Left ventricle myocardium superior (tissue), 1 donor: ENCODE measurements around the gene IQCM. TPM values are rescaled to one million over a fixed set of nuclear protein-coding genes. Genes with fewer than 3 reads are reported as not detected.
"Not testable (repeated sequence)": the region's sequence is repeated elsewhere in the genome, so short reads cannot be mapped to it uniquely, and the experiment has no call there.

ENCODE experiments used
- ATAC-seq: fragments of 200-7000 bp; cut with Tn5 transposase; one replicate; pipeline ENCODE4 v1.9.1; 2020; ENCODE audit warnings: mild to moderate bottlenecking, moderate library complexity
- DNase-seq: peaks from one replicate; pipeline ENCODE4 v3.0.0-alpha.2; 2020
- intact Hi-C: fragments of 100-400 bp; cut with micrococcal nuclease; formaldehyde crosslinking; loops from one replicate; pipeline ENCODE4 v1.11.0; 2022
- total RNA-seq: library from RNA; stranded (reverse); fragmentation: NEBNext Ultra II Directional; extraction: Animal tissue kit (Norgen Biotek cat#: 25700); gene quantifications from one replicate; pipeline ENCODE4 v1.2.1, GENCODE V29; 2021
- donor health status: DM: no; HTN: yes; CAD: no; lungs with severe emphysema.

Gene IQCM
- total RNA-seq, 1 donor from 2014 or later = not detected

DNA sequence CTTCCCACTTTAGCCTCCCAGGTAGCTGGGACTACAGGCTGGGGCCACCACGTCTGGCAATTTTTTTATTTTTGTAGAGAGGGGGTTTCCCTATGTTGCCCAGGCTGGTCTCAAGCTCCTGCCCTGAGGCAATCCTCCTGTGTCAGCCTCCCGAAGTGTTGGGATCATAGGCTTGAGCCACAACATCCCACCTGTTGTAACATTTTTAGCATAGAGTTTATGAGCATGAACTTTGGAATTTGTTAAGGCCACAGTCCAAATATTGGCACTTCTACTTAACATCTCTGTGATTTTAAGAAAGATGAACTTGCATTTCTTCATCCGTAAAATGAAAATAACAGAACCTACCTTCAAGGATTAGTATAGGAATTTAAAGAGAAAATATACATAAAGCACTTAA lies 445.6 kb downstream of the IQCM start:
- ATAC-seq (no peak), DNase-seq (no peak)
- intact Hi-C loops = loop anchor here (5.0 kb wide), 1 partner anchor 527 kb away; no protein-coding TSS in a partner anchor

DNA sequence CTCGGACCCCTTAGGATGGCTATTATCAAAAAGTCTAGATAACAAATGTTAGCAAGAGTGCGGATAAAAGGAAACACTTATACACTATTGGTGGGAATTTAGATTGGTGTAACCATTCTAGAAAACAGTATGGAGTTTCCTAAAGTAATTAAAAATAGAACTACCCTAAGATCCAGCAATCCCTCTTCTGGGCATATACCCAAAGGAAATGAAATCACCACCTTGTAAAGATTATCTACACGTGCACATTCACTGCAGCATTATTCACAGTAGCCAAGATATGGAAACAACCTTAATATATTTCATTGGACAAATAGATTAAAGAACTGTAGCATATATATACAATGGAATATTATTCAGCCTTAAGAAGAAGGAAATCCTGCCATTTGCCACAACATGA lies 462.4 kb downstream of the IQCM start:
- no peak for ATAC-seq
- intact Hi-C loops = no loop called here
- DNase-seq = no peak

DNA sequence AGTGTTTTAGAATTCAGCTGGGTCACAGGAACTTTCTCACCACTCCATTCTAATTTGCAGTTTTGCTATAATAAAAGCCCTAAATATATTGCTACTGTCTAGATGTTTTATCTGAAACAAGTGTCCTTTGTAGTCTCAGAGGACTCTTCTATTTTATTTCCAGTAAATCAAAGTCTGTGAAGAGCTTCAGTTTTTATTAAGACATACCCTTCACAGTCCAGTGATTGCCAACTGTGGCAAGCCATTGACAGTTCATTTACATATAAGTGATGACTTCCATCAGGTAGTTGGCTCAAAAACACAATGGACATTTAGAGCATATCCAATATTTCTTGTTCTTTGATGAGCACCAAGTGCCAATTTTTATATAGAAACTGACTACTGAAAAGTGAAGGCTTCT lies 466.1 kb downstream of the IQCM start:
- intact Hi-C loops = no loop called here
- no peak for ATAC-seq

DNA sequence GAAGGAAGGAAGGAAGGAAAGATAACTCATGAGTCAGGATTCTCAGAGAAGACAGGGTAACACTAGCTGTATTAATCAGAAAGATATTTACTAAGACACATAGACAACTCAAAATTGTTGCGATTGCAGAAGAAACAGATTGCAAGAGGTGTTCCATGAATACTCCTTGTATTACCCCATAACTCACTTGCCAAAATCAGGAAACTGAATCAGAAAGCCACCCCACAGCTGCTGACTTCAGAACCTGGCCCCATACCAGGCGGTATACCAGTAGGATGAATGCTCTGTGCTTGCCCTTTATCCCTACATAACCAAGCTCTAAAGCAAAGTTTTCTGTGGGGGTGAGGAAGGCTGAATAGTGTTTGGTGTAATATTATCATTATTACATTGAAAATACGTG lies 468.5 kb downstream of the IQCM start:
- DNase-seq (no peak), ATAC-seq (no peak)
- intact Hi-C loops = no loop called here

More for the DNA sequence above, 466.1 kb downstream of the IQCM start:
- DNase-seq = no peak

DNA sequence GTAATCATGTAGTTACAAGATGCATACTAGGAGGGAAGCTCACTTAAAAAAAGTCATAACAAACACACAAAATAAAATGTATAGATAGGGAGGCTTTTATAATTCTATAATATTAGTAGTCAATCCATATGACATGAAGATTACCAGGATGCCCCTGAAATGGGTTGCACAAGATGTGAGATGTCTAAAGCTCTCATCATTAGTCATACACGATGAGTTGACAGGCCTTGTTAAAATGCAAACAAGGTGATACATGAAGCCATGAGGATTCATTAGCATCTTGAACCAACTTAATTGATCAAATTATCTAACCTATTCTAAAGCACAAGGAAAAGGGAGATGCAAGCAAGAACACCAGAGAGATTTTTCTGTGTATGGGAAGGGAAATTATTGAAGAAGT lies 470.2 kb downstream of the IQCM start:
- DNase-seq = no peak
- no peak for ATAC-seq
- intact Hi-C loops = no loop called here

DNA sequence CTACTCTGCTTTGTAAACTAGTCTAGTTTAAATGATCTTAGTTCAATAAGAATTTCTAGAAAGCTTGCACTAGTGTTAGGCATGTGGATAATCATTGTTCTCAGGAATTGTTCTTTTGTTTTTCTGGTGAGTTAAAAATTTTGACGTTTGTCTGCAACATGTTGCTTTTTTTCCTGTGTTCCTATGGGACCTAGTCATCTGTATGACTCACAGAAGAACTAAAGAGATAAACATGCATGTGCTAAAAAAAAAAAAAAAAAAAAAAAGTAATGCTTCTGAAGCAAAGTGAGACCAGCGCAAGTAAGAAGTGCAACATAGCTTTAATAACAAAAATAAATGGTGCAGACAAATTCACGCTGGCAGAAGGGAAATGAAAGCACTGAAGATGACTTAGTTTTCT lies 471.2 kb downstream of the IQCM start:
- DNase-seq = no peak

DNA sequence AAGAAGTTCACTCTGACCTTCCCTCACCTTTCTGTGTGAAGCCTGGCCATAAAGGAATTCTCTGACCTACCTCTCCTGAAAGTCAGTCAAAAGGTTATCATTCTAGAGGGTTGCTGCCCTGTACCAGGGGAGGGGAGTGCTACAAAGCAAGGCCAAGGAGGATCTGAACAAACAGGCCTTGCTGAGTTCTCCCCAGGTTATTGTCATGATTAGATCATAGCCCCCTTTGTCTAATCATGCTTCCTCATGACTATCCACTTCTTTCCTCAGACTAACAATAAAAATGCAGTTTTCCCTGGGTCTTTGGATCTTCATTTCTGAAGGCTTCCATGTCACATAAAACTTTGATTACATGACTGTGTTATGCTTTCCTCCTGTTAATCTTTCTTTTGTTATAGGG lies 472.0 kb downstream of the IQCM start:
- intact Hi-C loops = no loop called here
- ATAC-seq = no peak
- no peak for DNase-seq

More for the DNA sequence above, 471.2 kb downstream of the IQCM start:
- intact Hi-C loops = no loop called here
- ATAC-seq = no peak

DNA sequence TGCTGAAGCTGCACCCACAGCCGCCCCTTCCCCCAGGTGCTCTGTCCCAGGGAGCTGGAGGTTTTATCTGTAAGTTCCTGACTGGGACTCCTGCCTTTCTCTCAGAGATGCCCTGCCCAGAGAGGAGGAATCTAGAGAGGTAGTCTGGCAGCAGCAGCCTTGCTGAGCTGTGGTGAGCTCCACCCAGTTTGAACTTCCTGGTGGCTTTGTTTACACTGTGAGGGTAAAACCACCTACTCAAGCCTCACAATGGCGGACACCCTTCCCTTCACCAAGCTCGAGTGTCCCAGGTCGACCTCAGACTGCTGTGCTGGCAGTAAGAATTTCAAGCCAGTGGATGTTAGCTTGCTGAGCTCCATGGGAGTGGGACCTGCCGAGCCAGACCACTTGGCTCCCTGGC lies 474.5 kb downstream of the IQCM start:
- intact Hi-C loops, DNase-seq, ATAC-seq: not testable (repeated sequence)

DNA sequence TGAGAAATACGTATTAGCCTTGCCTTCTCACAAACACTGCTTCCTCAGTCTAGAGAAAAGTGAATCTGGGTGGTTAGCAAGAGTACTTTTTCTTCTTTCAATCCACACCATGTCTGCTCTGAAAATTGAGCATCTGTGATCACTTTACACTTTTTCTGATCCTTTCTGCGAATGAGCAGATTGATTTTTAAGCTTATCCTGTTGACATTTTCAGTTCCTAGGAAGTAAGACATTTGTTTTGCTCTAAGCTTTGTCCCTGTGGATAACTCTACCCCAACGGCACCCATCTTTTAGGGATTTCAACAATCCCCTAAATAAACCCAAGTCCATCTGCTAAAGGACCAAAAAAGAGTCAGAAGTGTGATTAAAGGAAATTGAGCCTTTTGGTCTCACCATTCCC lies 487.5 kb downstream of the IQCM start:
- no peak for DNase-seq
- intact Hi-C loops = no loop called here
- no peak for ATAC-seq

DNA sequence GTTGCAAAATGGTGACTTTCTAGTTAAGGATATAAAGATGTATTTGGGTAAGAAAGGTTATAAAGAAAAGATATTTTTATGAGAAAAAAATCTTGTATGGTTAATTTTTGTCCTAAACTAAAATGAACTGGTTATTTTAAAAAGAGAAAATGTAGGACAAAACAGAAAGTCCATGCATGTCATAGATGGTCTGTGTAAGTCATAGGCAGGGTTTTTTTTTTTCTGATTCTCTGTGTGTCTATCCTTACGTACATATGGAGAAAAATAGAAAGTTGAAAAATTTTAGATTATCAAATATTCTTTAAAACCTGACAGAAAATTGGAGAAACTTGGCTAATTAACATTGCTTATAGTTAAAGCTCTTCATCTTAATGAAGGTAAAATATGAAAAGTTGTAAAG lies 493.4 kb downstream of the IQCM start:
- intact Hi-C loops = no loop called here
- ATAC-seq = no peak
- no peak for DNase-seq

DNA sequence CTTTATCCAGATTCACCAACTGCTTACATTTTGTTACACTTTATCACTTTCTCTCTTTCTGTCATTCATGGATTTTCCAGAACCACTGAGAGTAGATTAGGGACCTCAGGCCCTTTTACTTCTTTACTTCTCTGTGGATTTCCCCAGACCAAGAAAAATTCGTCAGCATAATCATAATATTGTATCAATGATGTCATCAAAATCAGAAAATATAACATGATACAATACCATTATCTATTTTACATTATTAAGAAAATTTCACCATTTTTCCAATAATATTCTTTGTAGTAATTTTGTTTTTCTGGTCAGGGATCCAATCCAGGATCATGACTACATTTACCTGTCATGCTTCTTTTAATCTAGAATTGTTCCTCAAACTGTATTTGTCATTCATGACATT lies 494.2 kb downstream of the IQCM start:
- intact Hi-C loops = no loop called here
- DNase-seq (no peak), ATAC-seq (no peak)

DNA sequence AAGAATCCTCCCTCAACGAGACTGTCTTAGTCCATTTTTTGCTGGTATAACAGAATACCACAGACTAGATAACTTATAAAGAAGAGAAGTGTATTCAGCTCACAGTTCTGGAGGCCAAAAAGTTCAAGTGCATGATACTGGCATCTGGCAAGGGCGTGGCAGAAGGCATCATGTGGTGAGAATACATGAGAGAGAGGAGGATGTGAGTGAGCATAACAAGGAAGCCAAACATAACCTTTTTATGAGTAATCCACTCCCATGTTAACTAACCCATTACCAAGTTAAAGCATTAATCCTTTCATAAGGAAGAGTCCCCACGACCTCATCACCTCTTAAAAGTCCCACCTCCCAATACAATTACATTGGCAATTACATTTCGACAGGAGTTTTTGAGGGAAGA lies 504.6 kb downstream of the IQCM start:
- DNase-seq = no peak
- no peak for ATAC-seq
- intact Hi-C loops = no loop called here

DNA sequence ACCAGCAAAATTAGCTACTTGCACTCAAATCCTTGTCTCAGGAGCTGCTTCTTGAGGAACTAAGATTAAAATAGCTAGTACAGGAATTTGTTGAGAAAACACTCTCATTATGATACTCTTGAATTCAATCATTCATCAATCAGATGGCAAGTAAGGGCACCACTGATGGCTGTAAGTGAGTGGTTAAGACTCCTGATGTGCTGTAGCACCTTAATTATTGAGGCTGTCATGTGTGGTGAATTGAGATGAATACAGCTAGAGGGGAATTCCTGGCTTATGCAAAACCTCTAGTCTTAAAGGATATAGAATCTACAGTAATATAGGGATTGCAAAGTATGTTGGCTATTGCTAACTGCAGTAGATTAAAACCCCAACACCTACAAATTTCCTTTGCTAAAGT lies 509.1 kb downstream of the IQCM start:
- no peak for DNase-seq
- intact Hi-C loops = no loop called here
- ATAC-seq = no peak
